A549 (cell line): ENCODE measurements around the gene TAF5.

Experiments used
- EP300 ChIP-seq, 2 experiments: fragments of >200 bp; sonication (Bioruptor Twin); formaldehyde crosslinking; IDR thresholded peaks; 2 replicates in 1 of 2; 3 replicates in 1 of 2; pipeline ENCODE4 v1.6.1; 2016 to 2017
- JUN ChIP-seq, 2 experiments: fragments of >200 bp; sonication (Bioruptor Twin); formaldehyde crosslinking; IDR thresholded peaks; 2 replicates in 1 of 2; 3 replicates in 1 of 2; pipeline ENCODE4 v1.6.1; 2016 to 2017
- ZSCAN20 ChIP-seq: fragments of 250-450 bp; sonication (Bioruptor Pico); IDR thresholded peaks from 2 replicates; pipeline ENCODE4 v1.8.0; 2022; ENCODE audit warnings: mild to moderate bottlenecking, moderate library complexity
- TF ChIP-seq, protein P1 (sequence below): fragments of >200 bp; sonication (Bioruptor Twin); formaldehyde crosslinking; IDR thresholded peaks from 3 replicates; pipeline ENCODE4 v1.6.1; 2016
- TF ChIP-seq, protein P2 (sequence below): IDR thresholded peaks from 2 replicates; pipeline ENCODE4 v1.6.1; 2012
- TF ChIP-seq, protein P3 (sequence below): fragments of >200 bp; sonication (Bioruptor Twin); formaldehyde crosslinking; IDR thresholded peaks from 3 replicates; pipeline ENCODE4 v1.5.1; 2016

DNA sequence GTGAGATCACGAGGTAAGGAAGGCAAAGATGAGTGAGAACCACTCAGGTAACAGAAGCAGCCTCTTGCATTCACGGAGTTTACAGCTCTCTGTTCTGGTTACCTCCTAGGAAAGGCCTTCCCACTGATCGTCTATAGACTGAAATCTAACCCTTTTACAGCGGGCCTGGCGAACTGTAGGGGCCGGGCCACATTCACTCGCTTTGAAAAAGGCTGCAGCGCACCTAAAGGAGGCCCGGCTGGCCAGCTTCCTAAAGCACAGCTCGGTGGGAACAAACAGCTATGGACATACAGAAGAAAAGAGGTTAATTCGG, 27.9 kb downstream of the TAF5 start:
- TF ChIP-seq EP300 (IDR thresholded peaks at IDR 0.05), result no peak
- TF ChIP-seq, protein P1, sequence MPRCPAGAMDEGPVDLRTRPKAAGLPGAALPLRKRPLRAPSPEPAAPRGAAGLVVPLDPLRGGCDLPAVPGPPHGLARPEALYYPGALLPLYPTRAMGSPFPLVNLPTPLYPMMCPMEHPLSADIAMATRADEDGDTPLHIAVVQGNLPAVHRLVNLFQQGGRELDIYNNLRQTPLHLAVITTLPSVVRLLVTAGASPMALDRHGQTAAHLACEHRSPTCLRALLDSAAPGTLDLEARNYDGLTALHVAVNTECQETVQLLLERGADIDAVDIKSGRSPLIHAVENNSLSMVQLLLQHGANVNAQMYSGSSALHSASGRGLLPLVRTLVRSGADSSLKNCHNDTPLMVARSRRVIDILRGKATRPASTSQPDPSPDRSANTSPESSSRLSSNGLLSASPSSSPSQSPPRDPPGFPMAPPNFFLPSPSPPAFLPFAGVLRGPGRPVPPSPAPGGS, result no peak
- TF ChIP-seq ZSCAN20 (CRISPR knock-in tag), result no peak
- TF ChIP-seq, protein P2, sequence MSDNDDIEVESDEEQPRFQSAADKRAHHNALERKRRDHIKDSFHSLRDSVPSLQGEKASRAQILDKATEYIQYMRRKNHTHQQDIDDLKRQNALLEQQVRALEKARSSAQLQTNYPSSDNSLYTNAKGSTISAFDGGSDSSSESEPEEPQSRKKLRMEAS, result no peak
- TF ChIP-seq, protein P3, sequence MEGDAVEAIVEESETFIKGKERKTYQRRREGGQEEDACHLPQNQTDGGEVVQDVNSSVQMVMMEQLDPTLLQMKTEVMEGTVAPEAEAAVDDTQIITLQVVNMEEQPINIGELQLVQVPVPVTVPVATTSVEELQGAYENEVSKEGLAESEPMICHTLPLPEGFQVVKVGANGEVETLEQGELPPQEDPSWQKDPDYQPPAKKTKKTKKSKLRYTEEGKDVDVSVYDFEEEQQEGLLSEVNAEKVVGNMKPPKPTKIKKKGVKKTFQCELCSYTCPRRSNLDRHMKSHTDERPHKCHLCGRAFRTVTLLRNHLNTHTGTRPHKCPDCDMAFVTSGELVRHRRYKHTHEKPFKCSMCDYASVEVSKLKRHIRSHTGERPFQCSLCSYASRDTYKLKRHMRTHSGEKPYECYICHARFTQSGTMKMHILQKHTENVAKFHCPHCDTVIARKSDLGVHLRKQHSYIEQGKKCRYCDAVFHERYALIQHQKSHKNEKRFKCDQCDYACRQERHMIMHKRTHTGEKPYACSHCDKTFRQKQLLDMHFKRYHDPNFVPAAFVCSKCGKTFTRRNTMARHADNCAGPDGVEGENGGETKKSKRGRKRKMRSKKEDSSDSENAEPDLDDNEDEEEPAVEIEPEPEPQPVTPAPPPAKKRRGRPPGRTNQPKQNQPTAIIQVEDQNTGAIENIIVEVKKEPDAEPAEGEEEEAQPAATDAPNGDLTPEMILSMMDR, result no peak
- TF ChIP-seq JUN (IDR thresholded peaks at IDR 0.05), result no peak
